HG02973 (cell line): ENCODE data around the gene SLC10A3.

Source experiments
- ATAC-seq: cut with Tn5 transposase; IDR thresholded peaks from one replicate; pipeline ENCODE4 v1.9.1; 2021; ENCODE audit warnings: moderate library complexity; ENCODE audit not compliant: unreplicated experiment

SLC10A3 gene

DNA sequence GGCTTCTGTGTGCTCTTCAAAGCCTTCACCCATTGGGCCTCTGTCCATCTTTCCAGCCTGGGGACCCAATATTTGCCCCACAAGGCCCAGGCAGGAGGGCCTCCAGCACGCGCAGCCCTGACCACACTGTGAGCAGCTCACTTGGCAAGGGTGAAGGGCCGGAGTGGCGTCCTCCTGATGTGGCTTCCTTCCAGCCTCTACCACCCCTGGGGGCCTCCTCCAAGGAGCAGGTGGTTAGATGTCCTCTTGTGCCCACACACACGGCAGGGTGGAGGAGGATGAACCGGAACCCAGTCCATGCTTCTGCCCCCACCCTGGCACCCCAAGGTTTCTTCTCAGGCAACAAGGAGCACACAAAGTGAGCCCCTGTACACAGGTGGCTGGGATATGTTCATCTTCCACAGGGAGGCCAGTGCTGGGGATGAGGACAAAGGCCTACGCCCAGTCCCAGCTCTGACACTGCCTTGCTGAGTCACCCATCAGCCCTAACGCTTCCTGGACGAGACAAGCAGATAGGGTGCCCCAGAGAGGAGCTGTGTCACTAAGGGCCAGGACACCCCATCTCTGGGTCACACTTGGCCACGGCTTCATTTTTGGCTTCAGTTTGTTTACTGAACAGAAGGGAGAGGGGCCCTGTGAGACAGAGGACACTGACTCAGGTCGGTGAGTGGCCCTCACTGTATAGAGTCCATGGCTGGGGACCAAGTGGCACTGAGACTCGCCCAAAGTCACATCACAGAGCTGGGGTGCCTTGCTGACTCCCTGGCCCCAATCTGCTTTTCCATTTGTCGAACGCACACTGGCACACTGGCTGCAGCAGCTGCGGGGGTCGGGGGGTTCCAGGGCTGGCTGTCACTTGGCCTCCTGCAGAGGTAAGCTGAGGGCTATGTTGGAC is 5.9 kb downstream of the SLC10A3 start:
- no peak for ATAC-seq

DNA sequence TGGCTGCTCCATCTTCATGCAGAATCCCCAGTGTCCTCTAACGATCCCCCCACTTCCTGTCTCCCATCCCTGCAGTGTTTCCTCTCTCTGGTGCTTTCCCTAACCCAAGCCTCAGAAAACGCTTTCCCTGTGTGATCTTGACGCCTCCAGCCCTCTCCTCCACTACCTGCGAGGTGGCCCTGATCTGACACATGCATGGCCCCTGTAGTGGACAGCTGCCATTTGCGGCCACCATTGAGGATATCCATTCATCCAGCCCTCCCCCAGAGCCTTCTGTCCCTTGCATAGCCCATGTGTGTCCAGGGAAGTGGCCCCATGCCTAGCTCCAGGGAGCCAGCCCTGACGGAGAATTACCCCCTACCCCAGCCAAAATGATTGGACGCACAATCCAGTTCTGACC is 7.1 kb downstream of the SLC10A3 start:
- no peak for ATAC-seq

DNA sequence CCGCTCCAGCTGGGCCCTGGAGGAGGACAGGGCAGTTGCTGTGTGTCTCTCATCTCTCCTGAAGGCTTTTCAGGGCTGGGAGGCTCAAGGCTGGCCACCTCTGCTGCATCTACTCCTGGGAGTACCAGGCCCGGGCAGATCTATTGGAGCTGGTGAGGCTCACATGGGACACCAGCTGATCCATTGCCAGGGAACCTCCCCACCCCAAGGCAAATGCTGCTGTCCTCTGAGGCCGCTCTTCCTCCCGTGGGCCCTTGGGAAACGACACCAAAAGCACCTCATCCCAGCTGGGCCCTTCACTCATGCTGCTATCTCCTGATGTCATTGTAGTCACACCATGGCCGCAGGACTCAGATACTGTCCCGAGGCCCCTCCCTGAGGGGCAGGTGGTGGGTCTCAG is 7.6 kb downstream of the SLC10A3 start:
- no peak for ATAC-seq

DNA sequence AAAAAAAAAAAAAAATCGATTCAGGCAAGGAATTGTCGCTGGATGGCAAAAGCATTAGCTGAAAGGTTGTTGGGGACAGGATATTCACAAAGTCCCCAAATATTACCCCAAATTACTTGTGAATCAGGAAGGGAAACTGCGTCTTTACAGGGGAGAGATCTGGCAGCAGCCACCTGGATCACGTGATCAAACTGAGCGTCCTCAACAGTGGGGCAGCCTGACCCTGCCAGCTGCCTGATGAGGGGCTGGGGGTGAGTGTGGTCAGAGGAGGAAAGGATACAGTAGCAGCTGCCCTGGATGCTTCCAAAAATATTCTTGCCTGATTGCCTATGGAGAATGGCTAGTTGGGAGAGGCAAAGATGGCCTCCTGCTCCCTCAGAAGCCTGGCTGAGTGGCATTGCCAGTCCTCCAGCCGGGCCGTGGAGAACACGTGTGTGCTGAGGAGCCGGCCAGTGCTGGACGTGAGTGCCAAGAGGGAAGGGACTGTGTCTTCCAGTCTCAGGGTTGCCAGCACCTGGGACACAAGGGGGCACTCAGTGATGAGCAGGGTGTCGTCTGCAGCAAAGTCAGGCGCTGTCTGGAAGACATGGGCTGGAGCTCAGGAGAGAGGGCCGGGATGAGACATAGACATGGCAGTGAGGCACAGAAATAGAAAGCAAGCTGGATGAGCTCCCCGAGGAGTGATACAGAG is 8.4 kb downstream of the SLC10A3 start:
- no peak for ATAC-seq

DNA sequence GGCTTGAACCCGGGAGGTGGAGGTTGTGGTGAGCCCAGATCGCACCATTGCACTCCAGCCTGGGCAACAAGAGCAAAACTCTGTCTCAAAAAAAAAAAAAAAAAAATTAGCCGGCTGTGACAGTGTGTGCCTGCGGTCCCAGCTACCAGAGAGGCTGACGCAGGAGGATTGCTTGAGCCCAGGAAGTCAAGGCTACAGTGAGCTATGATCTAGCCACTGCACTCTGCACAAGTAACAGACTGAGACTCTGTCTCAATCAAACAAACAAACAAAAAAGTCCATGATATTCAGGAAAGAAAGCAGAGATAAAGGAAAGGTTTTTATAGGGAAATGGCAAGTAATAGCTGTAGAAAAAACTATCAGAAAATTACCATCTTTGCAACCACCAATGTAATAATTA is 9.2 kb downstream of the SLC10A3 start:
- no peak for ATAC-seq

DNA sequence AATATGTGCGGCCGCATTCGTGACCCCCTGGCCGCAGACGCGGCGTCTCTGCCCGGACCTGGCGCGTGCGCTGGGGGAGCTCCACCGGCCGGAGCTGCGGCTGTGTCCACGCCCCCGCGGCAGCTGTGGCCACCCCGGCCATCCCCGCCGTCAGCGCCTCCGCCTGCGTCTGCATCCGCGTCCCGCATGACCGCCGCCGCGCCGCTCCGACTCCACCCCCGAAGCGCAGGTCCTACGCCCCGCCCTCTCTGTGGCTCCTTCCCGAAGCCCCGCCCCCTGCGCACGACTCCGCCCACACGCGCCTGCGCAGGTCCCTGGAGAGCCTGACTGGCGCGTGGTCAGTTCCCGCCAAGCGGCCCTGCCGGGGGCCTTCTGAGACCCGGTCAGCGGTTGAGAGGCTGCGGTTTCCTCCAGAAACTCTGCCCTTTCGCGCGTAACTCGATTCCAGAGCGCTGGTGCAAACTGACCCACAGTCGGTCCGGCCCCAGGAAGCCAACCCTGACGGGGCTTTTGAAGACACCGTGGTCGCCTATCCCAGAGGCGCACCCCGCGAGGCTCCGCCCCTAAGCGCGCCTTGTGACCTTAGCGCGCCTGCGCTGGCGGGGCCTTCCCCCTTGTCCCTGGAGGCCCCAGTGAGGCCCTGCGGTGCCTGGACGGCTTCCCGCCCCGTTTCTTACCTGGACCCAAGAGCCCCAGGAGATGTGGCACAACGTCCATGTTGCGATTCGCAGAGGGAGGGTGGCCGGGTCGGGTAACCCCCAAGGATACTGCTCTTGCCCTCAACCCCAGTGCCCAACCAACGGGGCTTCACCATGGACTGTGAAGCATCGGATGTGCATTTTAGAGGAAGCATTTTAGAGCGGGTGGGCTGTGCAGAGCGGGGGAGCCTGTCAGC is 11.5 kb downstream of the SLC10A3 start, which contains the start of gene LAGE3:
Gene LAGE3 (minus strand): TSS at position 554 of the 895 bp plus-strand sequence. CDS start 366 bp downstream, at position 188.
- ATAC-seq, result peak; percentile 81

DNA sequence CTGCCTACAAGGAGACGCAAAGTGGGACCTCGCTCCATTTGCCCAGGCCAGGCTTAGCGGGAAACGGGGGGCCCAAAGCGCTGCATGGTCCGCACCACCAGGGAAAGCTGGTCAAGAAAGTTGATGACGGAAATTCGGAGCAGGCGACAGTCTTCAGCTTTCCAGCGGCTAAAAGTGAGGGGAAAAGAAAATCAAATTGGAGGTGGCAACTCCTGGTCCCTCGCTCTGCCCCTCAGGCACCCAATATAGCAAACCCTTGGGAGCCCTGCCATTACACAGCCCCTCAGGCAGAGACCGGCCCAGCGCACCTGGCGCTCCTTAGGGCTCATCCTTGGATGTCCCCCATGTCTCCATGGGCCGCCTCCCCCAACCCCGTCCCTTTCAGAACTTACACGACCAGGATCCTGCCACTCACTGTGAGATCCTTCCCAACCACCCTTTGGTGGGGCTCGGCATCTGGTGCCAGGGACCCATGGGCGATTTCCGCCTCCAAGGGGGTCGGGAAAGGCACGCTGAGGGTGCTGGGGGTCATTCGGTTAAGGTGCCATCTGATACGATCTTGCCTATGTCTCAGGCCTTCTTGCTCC is 12.4 kb downstream of the SLC10A3 start:
- ATAC-seq, result no peak

DNA sequence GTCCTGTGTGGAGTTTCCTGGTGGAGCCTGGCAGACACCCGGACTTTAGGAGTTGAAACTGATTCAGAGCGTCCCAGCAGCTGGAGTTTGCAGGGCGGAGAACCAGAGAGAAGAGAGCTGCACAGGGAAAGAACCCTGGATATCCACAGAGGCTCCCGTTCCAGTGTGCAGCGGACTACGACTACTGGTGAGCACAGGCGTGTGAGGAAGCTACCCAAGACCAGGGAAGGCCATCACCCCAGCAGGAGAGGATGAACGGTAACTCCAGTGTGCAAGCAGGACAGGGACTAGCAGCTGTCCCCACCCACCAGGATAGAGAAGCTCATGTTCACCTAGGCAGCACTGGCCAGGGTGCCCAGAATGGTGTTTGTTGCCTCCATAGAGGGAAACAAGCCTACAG is 13.6 kb downstream of the SLC10A3 start:
- no peak for ATAC-seq

DNA sequence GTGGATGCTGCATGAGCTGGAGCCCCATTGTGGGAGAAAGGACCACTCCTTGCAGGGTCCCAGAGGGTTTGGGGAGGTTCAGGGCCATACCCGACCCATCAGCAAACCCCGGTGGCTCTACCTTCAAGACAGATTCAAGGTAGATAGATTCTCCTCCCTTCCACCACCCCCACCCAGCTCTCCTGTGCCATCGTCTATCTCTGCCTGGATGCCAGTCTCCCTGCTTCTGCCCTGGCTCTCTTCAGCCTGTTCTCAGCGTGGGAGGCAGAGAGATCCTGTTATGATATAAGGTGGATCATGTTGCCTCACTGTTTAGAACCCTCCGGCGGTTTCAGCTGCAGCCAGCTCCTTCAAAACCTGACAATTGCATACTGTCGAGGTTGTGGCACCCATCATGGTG is 16.7 kb downstream of the SLC10A3 start:
- no peak for ATAC-seq

DNA sequence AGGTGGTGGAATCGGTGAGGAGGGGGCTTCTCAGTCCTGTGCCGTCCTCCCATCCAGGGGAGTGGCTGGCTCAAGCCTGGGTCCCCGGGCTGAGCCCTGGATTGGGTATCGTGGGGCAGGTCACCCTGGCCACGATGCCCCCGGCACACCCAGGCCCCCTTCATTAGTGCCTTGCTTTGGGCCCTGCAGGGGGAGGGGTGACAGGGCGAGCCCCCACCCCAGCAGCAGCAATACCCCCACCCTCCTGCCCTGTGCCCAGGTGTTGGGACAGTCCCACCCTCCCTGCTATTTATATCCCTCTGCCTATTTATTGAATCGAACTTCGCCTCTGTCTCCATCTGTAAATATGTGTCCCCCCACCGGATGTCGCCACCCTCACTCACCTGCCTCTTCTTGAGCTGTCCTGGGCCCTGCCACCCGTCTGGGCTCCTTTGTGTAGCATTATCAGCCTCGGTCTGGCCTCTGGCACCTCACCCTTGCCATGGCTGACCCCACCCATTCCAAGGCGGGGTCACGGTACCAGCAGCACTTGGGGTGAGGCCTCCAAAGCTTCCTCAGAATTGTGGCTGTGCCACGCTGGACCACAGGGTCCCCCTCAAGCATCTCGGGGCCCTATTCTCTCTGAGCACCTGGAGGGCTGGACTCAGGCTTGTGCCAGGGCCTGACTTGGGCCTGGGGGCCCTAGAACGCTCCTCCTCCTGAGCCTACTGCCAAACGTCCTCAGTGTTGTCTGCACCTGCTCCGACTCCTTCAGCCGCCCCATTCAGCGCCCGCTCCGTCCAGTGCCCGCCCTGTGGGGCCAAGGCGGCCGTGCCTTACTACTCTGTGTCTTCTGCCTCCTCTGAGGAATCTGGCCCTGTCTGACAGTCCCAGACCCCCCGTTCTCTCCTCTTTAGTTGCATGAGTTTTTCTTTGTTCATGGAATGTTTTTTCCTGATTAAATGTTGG is 17.5 kb downstream of the SLC10A3 start:
- ATAC-seq, result no peak

DNA sequence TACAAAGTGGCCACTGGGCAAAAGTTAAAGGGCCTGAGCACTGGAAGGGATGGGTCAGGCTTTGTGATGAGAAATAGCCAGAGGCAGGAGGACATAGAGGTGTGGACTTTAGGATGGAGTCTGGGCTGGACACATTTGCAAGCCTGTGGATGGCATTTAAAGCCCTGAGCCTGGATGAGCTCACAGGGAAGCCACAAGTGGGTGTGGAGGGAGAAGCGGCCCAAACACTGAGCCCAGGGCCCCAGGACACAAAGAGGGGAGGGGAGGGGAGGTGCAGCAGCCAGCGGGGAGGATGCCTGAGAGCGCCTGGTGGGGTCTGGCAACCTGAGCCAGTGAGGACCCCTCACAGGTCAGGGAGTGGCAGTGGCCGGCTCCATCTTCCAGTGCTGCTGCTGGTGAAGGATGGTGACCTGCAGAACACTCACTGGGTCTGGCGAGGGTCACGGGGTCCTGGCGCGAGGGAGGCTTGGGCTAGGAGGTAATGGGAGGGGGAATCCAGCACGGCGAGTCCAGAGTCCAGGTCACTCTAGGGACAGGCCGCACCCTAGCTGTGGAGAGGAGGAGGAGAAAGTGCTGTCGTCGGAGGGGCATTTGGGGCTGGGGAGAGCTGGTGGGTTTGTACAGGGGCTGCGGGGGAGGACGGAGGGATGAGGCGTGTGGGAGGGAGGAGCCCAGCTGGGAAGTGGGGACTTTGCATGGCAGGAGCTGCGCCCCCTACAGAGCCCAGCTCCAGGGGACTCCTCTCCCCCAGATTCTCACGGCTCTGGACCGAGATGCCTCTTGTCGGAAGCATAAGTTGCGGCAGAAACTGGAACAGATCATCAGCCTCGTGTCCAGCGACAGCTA is 18.4 kb downstream of the SLC10A3 start:
- no peak for ATAC-seq

DNA sequence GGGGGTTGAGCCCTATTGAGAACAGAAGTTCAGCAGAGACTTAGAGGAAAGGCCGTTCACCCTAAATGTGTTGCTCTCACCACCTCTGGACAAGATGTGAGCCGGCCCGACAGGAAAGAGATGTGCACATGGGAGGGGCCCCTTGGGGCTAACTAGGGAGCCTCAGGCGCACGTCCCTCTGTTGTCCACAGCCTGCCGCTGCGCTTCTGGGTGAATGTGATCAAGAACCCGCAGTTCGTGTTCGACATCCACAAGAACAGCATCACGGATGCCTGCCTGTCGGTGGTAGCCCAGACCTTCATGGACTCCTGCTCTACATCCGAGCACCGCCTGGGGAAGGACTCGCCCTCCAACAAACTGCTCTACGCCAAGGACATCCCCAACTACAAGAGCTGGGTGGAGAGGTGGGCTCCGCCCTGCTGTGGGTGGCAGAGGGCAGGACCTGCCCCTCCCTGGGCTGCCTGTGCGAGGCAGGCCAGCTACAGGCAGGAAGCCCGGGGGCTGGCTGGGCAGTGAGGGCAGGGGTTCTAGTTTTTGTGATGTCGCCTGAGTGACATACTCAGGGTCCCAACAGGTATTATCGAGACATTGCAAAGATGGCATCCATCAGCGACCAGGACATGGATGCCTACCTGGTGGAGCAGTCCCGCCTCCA is 19.4 kb downstream of the SLC10A3 start:
- no peak for ATAC-seq

DNA sequence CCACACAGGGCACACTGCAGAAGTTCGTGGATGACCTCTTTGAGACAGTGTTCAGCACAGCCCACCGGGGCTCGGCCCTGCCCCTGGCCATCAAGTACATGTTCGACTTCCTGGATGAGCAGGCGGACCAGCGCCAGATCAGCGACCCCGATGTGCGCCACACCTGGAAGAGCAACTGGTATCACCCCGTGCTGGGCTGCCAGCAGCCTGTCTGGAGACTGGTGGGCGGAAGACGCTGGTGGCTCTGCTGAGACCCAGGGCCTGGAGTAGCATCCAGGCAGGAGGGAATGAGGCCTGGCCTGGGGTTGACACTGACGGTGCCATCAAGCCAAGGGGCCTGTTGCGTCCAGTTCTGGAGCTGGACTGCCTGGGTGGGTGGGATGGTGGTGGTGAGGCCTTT is 20.0 kb downstream of the SLC10A3 start:
- no peak for ATAC-seq

DNA sequence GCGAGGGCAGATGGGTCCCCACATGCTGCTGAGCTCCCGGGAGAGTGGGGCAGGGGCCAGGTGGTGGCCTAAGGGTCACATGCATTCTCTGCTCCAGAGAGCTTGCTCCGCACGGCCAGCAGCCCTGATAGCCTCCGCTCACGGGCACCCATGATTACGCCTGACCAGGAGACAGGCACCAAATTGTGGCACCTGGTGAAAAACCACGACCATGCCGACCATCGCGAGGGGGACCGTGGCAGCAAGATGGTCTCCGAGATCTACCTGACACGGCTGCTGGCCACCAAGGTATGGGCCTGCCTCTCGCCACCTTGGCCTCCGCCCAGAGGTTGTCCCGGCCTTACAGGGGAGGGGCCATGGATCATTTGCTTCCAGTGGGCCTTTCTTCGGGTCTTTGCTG is 20.5 kb downstream of the SLC10A3 start:
- ATAC-seq, result no peak

DNA sequence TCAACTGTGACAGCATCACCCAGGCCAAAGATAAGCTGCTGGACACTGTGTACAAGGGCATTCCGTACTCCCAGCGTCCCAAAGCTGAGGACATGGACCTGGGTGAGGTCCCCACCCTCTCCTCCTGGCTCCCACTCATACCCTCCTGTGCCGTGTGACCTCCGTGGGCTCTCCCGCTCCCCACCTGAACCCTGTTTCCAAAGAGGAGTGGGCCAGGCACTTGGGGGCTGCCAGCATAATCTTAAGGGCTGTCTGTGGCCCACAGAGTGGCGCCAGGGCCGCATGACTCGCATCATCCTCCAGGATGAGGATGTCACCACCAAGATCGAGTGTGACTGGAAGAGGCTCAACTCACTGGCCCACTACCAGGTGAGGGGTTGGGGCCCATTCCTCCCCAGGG is 21.3 kb downstream of the SLC10A3 start:
- ATAC-seq, result no peak

DNA sequence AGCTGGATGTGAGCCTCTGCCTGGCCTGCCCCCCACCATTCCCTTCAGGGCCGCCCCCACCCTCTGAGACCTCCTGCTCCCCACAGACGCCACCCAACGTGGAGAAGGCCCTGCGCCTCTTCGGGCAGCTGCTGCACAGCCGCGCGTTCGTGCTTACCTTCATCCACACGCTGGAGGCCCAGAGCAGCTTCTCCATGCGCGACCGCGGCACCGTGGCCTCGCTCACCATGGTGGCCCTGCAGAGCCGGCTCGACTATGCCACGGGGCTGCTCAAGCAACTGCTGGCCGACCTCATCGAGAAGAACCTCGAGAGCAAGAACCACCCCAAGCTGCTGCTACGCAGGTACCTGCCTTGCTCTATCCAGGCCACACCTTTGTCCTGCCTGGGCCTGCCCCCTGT is 22.2 kb downstream of the SLC10A3 start:
- ATAC-seq, result no peak

DNA sequence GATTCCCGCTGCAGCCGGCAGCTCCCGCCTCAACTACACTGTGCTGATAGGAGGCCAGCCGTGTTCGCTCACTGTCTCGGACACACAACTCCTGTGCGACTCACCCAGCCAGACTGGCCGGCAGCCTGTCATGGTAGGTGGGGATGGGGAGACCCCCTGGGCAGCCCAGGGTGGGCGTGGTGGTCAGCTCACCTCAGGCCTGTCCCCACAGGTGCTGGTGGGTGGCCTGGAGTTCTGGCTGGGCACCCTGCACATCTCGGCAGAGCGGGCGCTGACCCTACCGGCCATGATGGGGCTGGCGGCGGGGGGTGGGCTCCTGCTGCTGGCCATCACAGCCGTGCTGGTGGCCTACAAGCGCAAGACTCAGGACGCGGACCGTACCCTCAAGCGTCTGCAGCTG is 22.9 kb downstream of the SLC10A3 start:
- ATAC-seq, result no peak

DNA sequence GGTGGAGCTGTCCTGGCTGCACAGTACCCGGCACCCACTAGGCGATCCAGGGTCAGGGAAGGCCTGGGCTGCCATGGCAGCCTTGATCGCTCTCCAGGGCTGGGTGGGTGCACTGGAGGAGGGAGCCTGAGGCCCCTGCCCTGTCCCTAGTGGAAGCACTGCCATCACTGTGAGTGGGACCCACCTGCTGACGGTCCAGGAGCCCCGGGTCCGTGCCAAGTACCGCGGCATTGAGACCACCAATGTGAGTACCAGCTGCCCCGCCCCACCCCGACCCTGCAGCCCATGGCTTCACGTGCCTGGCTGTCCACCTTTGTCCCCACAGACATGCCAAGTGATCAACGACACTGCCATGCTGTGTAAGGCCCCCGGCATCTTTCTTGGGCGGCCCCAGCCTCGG is 23.5 kb downstream of the SLC10A3 start:
- no peak for ATAC-seq
